Vagina (tissue), 2 donors: ENCODE data around the gene KCNH3. TPM values are rescaled to one million over a fixed set of nuclear protein-coding genes. Genes with fewer than 3 reads are reported as not detected.

Source experiments
- DNase-seq, 2 donors: peaks; one replicate each; pipeline ENCODE4 v3.0.0-alpha.2; 2017; ENCODE audit errors: extremely low spot score in 2 of 2
- H3K27ac ChIP-seq: fragments of 200-600 bp; sonication (generic); one replicate; pipeline ENCODE4 v1.5.1; 2019
- H3K27me3 ChIP-seq: fragments of 200-600 bp; sonication (generic); one replicate; pipeline ENCODE4 v1.5.1; 2019
- H3K36me3 ChIP-seq, 2 donors: fragments of 200-600 bp; sonication (generic); one replicate each; pipeline ENCODE4 v1.5.1; 2017 to 2019
- H3K4me1 ChIP-seq: fragments of 200-600 bp; sonication (generic); one replicate; pipeline ENCODE4 v1.5.1; 2019
- H3K4me3 ChIP-seq, 2 donors: fragments of 200-600 bp; sonication (generic); 1 replicate in 1 of 2; 2 replicates in 1 of 2; pipeline ENCODE4 v1.5.1; 2016 to 2019
- H3K9me3 ChIP-seq: fragments of 200-600 bp; sonication (generic); one replicate; pipeline ENCODE4 v1.5.1; 2019
- CTCF ChIP-seq, 3 experiments: fragments of 450-650 bp in 2 of 3; fragments of 200-600 bp in 1 of 3; sonication (generic) in 1 of 3; IDR thresholded peaks; one replicate each; pipeline ENCODE4 v1.5.1; 2017 to 2019; ENCODE audit warnings: antibody characterized with exemption in 3 of 3, mild to moderate bottlenecking in 2 of 3, moderate library complexity in 2 of 3
- POLR2A ChIP-seq, 2 donors: fragments of 450-650 bp; IDR thresholded peaks; one replicate each; pipeline ENCODE4 v1.6.1; 2017; ENCODE audit warnings: antibody characterized with exemption in 2 of 2, mild to moderate bottlenecking in 2 of 2, moderate library complexity in 2 of 2
- POLR2AphosphoS5 ChIP-seq, 2 donors: sonication (generic); formaldehyde crosslinking; IDR thresholded peaks; one replicate each; pipeline ENCODE4 v1.9.0; 2017; ENCODE audit warnings: antibody characterized with exemption in 2 of 2, mild to moderate bottlenecking in 2 of 2, low read depth in 1 of 2; ENCODE audit not compliant: insufficient read depth in 1 of 2
- intact Hi-C: fragments of 100-400 bp; cut with DNase I; formaldehyde crosslinking; loops from one replicate; pipeline ENCODE4 v1.15.1; 2023
- total RNA-seq: library from RNA; depleted of rRNA; stranded (reverse); fragments of >200 nt; gene quantifications from one replicate; pipeline ENCODE4 v1.2.3, GENCODE V29; 2016

KCNH3 gene
- total RNA-seq, 1 donor from 2014 or later = not detected

GRCh38 chr12:49518914-49519573 lies 19.8 kb upstream of the KCNH3 start:
- intact Hi-C loops = no loop called here
- H3K4me3 ChIP-seq = no peak overlapping the region

GRCh38 chr12:49519574-49519936 lies 19.3 kb upstream of the KCNH3 start:
- peak in 1 of 2 donors; percentile 69 for DNase-seq
- no peak overlapping the region for H3K27ac ChIP-seq
- no peaks in the 10 kb centered on the region for H3K27me3 ChIP-seq
- H3K36me3 ChIP-seq = peaks cover 0 to 19% of the 10 kb centered on the region in 2 donors
- no peak overlapping the region for H3K4me3 ChIP-seq
- intact Hi-C loops = no loop called here
- H3K9me3 ChIP-seq = no peaks in the 10 kb centered on the region
- TF ChIP-seq POLR2A (IDR thresholded peaks at IDR 0.05) (no peak), CTCF (IDR thresholded peaks at IDR 0.05) (no peak), POLR2AphosphoS5 (IDR thresholded peaks at IDR 0.05; ENCODE audit: insufficient read depth in 1 of 2, low read depth in 1 of 2) (no peak)
- H3K4me1 ChIP-seq = no peaks in the 10 kb centered on the region

More at GRCh38 chr12:49518914-49519573, 19.8 kb upstream of the KCNH3 start:
- TF ChIP-seq CTCF (IDR thresholded peaks at IDR 0.05) (no peak), POLR2AphosphoS5 (IDR thresholded peaks at IDR 0.05; ENCODE audit: insufficient read depth in 1 of 2, low read depth in 1 of 2) (no peak), POLR2A (IDR thresholded peaks at IDR 0.05) (no peak)
- Histone ChIP-seq H3K27ac (no peak overlapping the region), H3K36me3 (peaks cover 0 to 18% of the 10 kb centered on the region in 2 donors), H3K27me3 (no peaks in the 10 kb centered on the region), H3K9me3 (no peaks in the 10 kb centered on the region), H3K4me1 (no peaks in the 10 kb centered on the region)
- DNase-seq = no peak

- TF ChIP-seq CTCF (IDR thresholded peaks at IDR 0.05) (no peak), POLR2A (IDR thresholded peaks at IDR 0.05) (no peak), POLR2AphosphoS5 (IDR thresholded peaks at IDR 0.05; ENCODE audit: insufficient read depth in 1 of 2, low read depth in 1 of 2) (no peak)
- Histone ChIP-seq H3K4me3 (no peak overlapping the region), H3K27me3 (no peaks in the 10 kb centered on the region), H3K36me3 (peaks cover 0 to 37% of the 10 kb centered on the region in 2 donors), H3K4me1 (no peaks in the 10 kb centered on the region), H3K9me3 (no peaks in the 10 kb centered on the region), H3K27ac (no peak overlapping the region)
- no peak for DNase-seq
- intact Hi-C loops = no loop called here
Observed at GRCh38 chr12:49521389-49521788, 17.4 kb upstream of the KCNH3 start.

GRCh38 chr12:49524660-49525324 lies 14.0 kb upstream of the KCNH3 start:
- Histone ChIP-seq H3K4me3 (no peak overlapping the region), H3K36me3 (peaks cover 0 to 49% of the 10 kb centered on the region in 2 donors), H3K9me3 (no peaks in the 10 kb centered on the region), H3K4me1 (no peaks in the 10 kb centered on the region), H3K27ac (no peak overlapping the region), H3K27me3 (no peaks in the 10 kb centered on the region)
- TF ChIP-seq POLR2A (IDR thresholded peaks at IDR 0.05) (no peak), POLR2AphosphoS5 (IDR thresholded peaks at IDR 0.05; ENCODE audit: insufficient read depth in 1 of 2, low read depth in 1 of 2) (no peak), CTCF (IDR thresholded peaks at IDR 0.05) (no peak)
- peak in 1 of 2 donors; percentile 37 for DNase-seq
- intact Hi-C loops = no loop called here

- H3K27me3 ChIP-seq = no peaks in the 10 kb centered on the region
- TF ChIP-seq POLR2AphosphoS5 (IDR thresholded peaks at IDR 0.05; ENCODE audit: insufficient read depth in 1 of 2, low read depth in 1 of 2) (no peak), POLR2A (IDR thresholded peaks at IDR 0.05) (no peak), CTCF (IDR thresholded peaks at IDR 0.05) (no peak)
- H3K9me3 ChIP-seq = no peaks in the 10 kb centered on the region
- no peaks in the 10 kb centered on the region for H3K4me1 ChIP-seq
- no peak overlapping the region for H3K4me3 ChIP-seq
- DNase-seq = peak in 1 of 2 donors; percentile 49
- peaks cover 0 to 48% of the 10 kb centered on the region in 2 donors for H3K36me3 ChIP-seq
- intact Hi-C loops = no loop called here
- no peak overlapping the region for H3K27ac ChIP-seq
Observed at GRCh38 chr12:49525942-49526341, 12.9 kb upstream of the KCNH3 start.
